GM19193 (cell line): Measurements from ENCODE around the gene NCAPH2.

Experiments
- POLR2A ChIP-seq: IDR thresholded peaks from 4 replicates; pipeline ENCODE4 v1.6.1; 2011; ENCODE audit not compliant: insufficient read depth, insufficient read length; ENCODE audit errors: extremely low read depth

Gene NCAPH2

GRCh38 chr22:50483106-50483505 is 24.9 kb upstream of the NCAPH2 start:
- no peak for TF ChIP-seq POLR2A

GRCh38 chr22:50483556-50483955 is 24.5 kb upstream of the NCAPH2 start:
- no peak for TF ChIP-seq POLR2A

- no peak for TF ChIP-seq POLR2A
Measured at GRCh38 chr22:50483977-50484853, 23.8 kb upstream of the NCAPH2 start.

- no peak for TF ChIP-seq POLR2A
Measured at GRCh38 chr22:50485221-50486131, 22.5 kb upstream of the NCAPH2 start.

DNA sequence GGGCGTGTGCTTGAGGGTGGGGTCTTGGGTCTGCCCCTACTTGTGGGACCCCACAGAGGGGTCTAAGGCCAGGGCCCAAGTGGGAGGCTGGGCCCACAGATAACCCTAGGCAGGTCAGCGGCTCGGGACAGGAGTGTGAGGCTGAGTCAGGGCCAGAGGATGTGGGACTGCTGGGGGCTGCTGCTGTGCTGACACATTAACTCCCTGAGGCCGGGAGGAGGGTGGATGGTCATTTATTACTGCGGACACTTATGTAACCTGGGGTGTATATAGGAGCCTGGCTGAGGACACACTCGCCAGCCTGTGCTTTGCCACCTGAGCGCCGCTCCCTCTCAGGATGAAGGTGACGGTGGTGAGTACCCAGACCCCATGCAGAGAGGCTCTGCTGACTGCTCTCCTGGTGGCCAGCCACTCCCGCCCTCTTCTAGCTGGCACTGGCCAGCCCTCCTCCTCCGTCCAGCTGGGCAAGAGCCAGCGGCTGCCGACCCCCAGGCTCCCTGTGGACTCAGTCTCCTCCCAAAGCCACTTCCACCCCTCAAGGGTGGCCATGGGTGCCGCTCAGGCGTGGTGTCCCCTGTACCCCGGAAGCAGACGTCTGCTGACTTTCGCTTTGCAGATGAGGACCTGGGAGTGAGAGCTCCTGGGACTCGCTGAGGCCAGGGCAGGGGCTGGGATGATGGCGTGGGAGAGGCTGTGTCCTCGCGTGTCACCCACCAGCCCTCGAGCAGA is 21.3 kb upstream of the NCAPH2 start, which contains the start of gene MIOX:
Gene MIOX (plus strand): TSS at position 299 of the 729 bp plus-strand sequence. CDS start 39 bp downstream, at position 338.
- no peak for TF ChIP-seq POLR2A

- TF ChIP-seq POLR2A = no peak
Measured at GRCh38 chr22:50487290-50488005, 20.6 kb upstream of the NCAPH2 start.

- no peak for TF ChIP-seq POLR2A
Measured at GRCh38 chr22:50488006-50488677, 19.9 kb upstream of the NCAPH2 start.

DNA sequence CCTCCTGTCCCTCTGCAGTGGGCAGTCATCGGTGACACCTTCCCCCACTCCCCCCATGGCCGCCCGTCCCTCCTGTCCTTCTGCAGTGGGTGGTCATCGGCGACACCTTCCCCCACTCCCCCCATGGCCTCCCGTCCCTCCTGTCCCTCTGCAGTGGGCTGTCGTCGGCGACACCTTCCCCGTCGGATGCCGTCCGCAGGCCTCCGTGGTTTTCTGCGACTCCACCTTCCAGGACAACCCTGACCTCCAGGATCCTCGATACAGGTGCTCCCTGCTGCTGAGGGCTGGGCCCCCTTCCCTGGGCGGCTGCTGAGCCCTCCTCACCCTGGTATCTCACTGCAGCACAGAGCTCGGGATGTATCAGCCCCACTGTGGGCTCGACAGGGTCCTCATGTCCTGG is 19.1 kb upstream of the NCAPH2 start:
- TF ChIP-seq POLR2A = no peak

GRCh38 chr22:50489363-50490243 is 18.4 kb upstream of the NCAPH2 start:
- no peak for TF ChIP-seq POLR2A

DNA sequence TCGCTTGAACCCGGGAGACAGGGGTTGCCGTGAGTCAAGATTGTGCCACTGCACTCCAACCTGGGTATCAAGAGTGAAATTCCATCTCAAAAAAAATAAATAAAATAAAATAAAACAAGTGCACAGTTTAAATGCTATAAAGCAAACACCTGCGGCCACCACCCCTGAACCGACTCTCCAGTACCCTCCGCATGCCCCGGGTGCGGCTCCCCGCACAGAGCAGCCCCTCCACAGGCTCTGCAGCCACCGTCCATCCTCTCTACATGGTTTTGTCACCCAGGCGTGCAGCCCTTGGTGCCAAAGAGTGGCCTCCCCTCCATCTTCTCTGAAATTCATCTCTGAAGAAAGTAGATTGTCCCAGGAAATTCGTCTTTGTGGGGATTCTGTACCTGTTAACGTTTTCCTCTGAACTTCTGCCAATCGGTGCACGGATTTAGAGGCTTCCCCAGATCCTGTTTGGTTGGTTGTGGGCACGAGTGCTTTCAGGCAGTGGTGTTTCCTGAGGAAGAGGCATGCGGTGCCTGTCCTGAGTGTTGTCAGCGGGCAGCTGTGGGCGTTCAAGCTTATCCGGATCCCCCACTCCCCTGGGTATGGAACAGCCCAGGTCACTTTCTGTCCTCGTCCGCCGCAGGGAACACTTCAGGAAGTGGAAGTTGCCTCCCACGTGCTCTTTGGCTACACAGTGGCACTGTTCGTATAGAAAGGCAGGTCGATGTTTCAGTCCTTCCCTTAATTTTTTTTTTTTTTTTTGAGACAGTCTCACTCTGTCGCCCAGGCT is 17.3 kb upstream of the NCAPH2 start:
- no peak for TF ChIP-seq POLR2A

DNA sequence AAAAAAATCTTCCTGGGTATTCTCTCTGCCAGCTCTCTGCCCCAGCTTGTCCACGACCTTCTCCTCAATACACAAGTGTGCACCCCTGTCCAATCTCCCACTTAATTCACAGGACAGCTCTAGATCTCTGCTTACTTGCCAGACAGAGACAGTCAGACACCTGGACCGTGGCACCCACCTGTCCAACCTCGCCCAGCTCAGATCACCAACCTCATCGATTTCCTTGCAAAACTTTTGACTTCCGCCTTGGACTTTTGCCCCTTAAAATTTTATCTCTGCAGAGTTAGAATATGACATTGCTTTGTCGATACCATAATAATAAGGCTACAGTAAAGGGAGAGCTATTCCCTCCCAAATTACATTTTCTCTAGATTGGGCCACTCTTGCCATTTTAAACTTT is 10.9 kb upstream of the NCAPH2 start:
- TF ChIP-seq POLR2A = no peak

GRCh38 chr22:50498322-50498890 is 9.6 kb upstream of the NCAPH2 start:
- no peak for TF ChIP-seq POLR2A
